HG03439 (cell line): Measurements from ENCODE around the gene CRHR2.
A peak's percentile ranks its signal among the peaks of the same experiment; 100 is the strongest.
"Not testable (repeated sequence)": the region's sequence is repeated elsewhere in the genome, so short reads cannot be mapped to it uniquely, and the experiment has no call there.

Source experiments
- ATAC-seq: cut with Tn5 transposase; IDR thresholded peaks from one replicate; pipeline ENCODE4 v1.9.1; 2021; ENCODE audit warnings: mild to moderate bottlenecking, moderate library complexity; ENCODE audit not compliant: unreplicated experiment

The CRHR2 gene

DNA sequence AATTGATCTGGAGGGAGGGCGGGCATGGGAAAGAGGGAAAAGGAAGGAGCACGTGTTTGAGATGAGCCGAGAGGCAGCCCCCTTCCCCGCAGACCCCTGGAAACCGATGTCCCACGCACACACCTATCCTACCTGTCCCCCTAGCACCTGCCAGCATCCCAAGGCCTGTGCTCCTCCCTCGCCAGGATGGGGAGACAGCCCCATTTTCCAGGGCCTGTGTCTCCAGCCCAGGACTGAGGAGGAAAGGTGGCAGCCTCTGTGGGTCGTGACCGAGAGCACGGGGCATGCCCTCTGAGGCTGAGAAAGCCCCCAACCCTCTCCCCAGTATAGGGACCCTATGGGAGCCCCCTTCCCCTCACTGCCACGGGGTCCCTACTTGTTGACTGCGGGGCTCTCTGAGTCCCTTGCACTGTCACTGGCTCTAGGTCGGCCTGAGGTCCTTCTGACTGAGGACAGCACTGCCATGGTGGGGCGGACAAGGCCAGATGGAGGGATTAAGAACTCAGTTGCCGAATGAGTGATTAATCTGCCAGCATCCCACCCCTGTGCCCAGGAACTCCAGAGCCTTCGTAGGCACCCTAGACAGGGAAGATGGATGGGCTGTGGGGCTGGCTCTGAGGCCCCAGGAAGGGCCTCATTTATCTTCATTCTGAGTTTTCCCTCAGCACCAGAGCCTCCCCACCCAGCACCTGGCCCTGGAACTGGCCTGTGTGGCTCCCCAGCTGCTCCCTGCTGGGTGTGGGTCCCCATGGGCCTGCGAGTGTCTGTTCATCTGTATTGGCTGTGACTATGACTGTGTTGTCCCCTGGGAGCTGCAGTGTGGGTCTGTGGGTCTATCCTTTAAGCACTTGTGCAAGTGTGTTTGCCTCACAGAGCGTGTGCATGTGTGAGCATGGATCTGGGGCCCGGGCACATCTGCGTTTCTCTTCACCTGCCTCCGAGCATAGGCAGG lies 26.0 kb downstream of the CRHR2 start:
- no peak for ATAC-seq

DNA sequence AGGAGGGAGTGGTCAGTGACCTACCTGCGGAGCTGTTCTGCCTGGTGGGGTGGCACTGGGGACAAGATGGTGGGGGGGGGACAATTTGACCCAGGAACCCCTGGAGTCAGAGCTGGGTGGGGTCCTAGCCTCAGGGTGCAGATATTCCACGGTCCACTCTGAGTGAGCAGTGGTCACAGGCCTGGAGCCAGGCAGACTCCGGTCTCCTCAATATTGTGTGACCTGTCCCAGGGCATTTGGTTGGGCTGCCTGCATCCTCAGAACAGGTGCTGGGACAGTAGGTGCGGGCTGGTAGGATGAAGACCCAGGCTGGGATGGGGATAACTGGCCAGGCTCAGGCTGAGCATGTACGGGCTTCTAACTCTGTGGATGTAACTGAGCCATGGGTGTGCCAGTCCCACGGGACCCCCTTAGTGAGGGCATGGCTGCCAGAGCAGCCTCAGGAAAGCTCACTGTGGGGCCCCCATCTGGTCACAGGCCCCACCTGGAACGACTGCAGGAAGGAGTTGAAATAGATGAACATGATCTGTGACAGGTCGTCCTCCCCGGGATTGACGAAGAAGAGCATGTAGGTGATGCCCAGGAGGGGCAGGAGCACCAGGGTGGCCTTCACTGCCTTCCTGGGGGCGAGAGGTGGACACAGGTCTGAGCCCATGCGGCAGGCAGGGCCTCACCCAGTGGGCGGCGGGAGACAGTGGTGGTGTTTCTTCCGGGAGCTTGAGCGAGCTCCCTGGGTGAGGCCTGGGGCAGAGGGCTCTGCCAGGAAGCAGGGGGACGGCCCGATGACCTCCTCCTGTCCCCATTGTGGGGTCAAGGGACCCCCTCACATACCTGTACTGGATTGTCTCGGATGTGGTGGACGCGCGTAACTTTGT lies 26.9 kb downstream of the CRHR2 start:
- ATAC-seq: no peak

DNA sequence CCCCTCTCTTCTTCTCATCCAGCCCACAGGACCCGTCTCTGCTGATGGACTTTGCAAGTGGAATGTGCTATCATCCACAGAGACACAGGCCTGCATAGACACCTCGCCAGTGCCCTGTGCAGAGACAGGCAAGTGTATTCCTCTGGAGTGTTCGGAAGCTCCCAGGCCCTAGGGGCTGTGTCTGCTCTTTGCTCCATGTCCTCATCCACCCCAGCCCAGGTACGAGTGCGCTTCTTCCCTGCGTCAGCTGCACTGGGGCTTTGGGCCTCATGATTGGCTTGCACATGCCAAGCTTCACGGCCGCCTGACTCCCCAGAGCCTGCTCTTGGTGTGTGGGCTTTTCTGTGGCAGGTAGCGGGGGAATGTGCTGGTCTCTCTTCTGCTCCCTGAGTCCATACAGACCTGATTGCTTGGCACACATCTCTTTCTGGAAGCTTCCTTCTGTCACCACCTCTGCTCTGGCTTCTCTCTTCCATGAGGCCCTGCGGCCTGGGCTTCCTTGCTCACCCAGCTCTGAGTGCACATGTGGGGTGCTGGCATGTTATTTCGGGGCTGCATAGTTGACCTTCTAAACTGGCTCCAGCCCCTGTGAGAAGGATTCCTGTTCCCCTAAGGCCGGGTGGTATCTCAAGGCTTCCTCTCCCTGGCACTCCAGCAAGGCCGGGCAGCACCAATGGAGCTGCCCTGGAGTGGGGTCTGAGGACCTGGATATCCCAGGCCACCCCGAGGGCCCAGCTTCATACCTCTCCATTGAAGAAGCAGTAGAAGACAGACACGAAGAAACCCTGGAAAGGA lies 27.8 kb downstream of the CRHR2 start:
- ATAC-seq: no peak

DNA sequence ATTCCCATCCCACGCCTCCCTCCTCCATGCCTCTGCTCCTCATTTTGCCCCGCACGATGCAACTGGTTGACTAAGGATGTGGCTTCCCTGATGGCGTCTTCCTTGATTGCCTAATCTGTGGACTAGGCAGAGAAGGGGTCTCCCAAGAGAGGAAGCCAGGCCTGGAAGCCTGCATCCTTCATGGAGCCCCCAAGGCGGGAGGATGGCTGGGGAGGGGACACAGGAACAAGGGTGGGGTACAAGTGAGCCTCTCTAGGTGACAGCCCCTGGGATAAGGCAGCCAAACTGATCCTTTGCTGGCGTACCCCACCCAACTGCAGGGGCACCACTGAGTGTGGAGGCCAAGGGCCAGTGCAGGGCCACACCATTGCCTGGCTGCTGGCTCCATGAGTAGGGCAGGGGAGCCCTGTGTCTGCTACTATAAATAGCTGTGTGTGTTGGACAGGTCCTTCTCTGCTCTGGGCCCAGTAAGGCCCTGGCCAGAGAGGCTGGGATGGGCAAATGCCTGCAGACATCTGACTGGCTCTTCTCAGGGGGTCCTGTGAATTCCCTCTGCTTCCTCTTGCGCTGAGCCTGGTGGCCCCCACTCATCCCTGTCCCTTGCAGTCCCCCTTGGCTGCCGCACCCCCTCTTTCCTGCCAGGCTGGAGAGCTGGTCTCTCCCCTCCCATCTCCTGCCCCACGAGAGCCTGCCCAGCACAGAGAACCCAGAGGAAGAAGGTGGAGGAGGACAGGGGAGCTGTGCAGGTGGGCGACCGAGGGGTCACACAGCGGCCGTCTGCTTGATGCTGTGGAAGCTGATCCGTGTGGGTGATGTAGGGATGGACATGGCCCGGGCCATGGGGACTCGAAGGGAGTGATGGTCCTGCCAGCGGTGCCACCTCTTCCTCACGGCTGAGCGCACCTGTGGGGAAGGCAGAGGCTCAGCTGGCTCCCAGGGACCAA lies 29.3 kb downstream of the CRHR2 start:
- ATAC-seq: no peak

DNA sequence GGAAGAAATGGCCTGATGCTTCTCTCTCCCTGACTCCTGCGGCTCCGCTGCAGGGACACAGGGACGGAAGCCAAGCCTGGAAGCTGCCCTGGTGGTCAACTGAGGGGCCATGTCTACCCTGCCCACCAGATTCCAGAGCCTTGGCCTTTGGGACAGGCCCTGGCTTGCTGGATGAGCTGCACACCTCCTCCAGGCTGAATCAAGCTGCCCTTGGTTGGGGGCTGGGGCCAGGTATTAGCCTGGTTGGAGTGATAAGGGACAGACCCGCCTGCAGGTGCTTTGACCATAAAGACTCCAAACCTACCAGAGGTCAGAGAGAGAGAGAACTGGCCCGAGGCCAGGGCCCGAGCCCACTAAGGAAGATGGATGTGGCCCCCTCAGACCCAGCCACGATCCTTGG lies 30.1 kb downstream of the CRHR2 start:
- no peak for ATAC-seq

DNA sequence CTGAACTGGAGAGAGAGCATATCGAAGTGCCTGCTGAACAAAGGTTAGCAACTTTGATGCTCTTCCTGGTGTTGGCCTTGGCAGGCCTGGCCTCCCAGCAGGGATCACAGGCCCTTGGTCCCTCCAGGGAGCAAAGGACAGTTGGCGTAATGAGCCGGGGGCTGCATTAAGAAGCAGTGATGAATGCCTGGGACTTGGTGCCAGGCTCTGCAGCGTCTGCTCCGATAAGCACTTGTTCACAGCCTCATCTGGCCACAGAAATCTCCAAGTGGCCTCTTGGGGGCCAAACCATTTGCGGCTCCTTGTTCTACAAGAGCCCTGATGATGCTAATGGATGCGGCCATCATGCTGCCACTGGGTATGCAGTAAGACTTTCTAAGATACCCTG lies 31.8 kb downstream of the CRHR2 start:
- ATAC-seq: no peak

DNA sequence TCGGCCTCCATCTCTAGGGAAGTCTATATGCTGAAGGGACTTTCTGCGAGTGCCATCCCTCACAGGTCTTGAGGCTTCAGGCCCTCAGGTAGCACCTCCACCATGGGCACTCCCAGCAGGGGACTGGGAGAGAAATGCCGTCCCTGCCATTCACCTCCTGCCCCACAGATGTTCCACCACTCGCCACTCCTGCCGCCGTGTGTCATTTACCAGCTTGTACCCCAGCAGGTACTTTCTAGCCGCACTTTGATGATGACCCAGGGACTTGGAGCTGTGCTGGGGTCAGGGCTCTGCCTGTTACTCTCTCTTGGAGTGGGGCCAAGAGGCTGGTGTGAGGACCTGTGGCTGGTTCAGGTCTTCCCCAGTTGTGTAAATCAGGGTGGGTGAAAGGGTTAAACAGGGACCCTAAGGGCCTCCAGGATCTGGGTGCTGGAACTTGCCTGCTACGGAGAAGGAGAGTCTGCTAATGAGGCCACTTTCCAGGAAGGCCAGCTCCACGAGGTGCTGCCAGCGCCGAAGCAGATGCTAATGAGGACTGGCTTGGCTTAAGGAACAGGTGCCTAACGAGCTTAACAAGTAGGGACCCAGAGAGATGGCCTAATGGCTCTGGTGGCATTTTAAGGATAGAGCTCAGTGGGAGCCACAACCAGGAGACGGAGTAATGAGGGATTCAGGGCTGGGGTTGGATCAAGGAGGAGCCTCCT lies 32.4 kb downstream of the CRHR2 start:
- no peak for ATAC-seq

DNA sequence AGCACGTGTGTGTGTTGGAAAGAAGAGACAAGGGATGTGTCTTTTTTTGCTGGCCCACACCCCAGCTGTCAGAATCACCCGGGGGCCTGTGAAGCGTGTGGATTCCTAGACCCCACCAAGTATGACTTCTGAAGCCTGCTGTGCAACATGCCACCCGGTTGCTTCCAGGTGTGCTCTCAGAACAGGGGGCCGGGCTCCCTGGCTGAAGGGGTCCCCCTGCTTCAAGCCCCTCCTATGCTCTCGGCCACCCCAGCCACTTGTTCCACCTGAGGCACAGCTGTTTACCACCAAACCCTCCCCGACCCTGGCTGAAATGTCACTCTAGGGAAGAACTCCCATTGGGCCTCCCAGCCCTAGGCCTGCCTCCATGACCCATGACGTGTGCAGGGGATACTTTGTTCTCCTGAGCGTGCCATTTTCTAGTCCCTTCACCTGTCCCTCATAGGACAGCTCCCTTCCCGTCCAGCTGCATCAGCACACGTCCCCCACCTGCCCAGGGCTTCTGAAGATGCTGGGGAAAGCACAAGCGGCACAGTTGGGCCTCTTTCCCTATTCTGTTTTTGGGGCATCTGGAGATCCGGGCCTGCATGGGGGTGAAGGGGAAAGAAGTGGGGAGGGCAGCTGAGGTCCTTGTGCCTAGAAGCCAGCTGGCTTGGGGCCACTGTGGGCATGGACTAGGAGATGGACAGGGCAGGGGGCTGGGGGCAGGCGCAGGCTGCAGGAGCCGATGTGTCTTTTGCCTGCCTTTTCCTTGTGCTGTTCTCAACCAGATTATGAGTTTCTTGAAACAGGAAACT lies 33.3 kb downstream of the CRHR2 start:
- ATAC-seq: no peak

DNA sequence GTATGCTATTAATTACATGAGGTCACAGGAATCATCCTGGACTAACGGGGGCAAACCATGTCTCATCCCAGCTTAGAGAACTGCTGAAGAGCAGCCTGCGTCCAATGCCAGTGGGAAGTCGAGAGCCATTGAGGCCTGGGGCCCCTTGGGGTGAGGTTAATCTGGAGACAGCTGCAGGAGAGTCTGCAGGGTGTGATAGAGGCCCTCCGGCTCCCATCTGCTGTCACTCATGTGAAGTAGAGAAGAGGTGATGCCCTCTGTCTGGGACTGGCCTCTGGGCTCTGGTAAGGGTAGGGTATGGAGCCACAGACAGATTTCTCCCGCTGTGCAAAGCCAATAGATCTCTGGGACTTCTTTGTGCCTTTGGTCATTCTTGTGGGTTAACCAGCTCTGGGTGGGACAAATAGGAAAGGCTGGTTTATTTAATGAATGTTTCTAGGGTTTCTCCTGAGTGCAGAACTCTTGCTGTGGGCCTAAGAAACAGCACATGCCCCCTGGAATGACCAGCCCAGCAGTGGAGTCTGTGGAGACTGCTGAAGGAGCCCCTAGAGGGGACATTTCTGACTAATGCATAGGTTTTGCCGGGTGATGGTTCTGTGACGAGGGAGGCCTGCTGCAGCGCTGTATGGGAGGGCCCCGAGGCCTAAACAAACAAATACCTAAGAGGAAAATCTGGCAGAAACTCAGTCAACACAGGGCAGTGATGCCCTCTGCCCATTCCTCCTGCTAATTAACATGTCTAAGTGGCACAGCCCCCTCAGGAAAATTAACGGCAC lies 34.5 kb downstream of the CRHR2 start:
- ATAC-seq: no peak

DNA sequence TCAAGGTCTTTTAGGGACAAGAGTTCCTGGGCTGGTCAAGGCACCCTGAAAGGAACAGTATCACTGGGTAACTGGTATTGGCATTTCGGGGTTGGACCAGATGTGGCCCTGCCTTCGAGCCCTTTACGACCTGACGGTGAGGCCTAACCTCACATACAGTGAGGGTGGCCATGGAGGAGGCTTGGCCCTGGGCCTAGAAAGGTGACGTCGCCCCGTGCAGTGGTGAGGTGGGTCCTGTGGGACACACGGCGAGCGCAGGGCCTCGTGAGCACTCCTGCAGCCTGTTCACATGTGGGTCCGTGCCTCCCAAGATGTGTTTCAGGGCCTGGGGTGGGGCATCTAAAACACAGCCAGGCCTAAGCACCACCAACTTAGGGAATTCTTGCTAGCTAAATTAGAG lies 36.1 kb downstream of the CRHR2 start:
- no peak for ATAC-seq

DNA sequence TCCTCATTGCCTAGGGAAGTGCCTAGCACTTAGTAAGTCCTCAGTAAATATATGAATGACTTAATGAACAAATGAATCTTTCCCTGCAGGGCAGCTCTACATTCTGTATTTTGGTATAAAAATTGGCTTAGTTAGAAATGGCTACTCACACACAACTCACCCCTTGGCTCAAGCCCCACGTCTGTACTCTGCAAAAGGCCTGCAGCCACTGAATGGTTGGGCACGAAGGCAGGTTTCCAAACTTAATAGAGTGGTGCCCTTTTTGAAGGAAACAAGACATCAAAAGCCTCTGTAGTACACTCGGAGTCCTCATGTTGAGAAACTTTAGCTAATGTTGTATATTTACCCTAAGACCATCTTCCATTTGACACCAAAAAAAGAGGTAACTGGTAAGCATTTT lies 36.6 kb downstream of the CRHR2 start:
- ATAC-seq: no peak

DNA sequence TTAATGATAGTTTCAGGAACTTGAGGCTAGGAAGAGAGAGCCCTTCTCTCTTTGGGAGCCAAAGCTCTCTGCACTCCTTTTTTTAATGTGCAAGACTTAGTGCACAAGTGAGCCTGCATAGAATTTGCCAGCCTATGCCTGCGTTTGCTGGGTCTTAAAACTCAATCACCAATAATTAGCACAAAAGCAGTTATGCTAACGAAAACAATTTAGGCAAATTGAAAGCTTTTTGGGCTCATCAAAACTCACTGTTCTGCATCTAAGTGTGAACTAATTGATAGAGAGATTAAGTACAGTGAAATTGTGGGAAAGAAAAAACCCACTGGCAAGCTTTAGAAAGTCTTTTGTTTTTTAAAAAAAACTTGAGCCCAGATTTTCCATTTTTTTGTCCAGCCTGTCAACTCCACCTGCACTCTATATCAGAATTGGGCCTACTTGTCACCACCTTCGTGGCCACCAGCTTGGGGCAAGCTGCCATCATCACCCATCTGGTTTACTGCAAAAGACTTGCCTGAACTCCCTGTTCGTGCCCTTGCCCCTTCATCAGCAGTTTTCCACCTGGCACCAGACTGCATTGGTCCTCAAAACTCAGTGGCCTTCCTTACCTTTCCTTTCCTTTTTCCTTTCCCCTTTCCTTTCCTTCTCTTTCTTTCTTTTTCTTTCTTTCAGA lies 37.8 kb downstream of the CRHR2 start:
- no peak for ATAC-seq

DNA sequence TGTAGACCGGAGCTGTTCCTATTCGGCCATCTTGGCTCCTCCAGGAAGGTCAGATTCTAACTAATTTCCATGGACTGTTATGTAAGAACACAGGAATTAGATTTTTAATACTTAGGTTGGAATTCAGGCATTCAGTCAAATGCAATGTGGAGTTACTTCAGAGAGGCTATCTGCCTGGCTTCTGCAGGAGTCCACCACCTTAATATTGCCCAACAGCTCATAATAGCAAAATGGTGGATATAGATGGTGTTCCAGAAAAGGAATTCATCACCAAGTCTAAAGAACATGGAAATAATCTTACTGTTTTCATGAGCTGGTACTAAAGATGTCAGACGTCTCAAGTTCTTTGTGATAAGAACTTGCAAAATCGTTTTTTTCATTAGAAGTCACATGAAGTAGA lies 39.5 kb downstream of the CRHR2 start:
- ATAC-seq: no peak

DNA sequence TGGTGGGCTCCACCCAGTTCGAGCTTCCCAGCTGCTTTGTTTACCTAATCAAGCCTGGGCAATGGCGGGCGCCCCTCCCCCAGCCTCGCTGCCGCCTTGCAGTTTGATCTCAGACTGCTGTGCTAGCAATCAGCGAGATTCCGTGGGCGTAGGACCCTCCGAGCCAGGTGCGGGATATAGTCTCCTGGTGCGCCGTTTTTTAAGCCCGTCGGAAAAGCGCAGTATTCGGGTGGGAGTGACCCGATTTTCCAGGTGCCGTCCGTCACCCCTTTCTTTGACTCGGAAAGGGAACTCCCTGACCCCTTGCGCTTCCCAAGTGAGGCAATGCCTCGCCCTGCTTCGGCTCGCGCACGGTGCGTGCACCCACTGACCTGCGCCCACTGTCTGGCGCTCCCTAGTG lies 39.9 kb downstream of the CRHR2 start:
- ATAC-seq: not testable (repeated sequence)

DNA sequence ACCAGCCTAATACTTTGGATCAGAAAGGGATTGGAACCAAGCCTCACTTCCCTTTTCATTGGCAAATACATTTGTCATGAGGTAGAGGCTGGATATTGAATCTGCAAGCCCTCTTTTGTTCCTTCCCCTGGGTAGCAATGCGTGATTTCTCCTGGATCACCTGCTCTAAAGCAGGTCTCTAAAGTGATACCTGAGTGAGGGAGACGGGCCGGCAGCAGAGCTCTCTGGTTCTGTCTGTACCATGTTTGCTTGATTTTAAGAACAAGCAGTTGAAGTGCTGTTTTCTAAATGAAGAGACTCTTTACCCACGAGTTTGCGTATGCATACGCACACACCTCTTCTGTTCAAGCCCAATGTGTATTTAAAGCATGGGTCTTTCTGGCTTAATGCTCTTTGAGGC lies 46.5 kb downstream of the CRHR2 start:
- ATAC-seq: no peak

DNA sequence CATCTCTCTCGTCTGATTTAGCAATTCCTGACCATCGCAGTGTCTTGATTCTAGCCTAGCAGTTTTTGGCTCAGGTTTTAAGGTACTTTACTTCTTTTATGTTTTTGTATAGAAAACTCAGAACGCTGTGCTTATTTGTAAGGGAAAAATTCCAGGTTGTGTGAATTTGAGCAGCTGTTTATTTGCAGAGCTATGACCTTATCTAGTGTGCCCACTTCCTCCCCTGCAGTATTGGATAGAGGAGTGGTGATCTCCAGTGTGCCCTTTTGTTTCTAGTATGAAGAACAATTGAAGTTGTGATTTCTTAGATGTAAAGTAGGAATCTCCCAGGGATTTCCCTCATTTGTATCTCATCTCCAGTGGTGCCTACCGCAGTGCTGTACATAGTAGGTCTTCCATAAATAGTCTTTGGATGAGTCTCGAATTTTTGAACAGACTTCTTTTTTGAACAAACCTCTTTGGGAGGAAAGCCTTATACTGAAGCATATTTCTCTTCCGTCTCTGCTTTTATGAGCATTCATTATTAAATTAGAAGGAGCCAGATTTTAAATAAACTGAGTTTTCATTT lies 47.5 kb downstream of the CRHR2 start:
- no peak for ATAC-seq

DNA sequence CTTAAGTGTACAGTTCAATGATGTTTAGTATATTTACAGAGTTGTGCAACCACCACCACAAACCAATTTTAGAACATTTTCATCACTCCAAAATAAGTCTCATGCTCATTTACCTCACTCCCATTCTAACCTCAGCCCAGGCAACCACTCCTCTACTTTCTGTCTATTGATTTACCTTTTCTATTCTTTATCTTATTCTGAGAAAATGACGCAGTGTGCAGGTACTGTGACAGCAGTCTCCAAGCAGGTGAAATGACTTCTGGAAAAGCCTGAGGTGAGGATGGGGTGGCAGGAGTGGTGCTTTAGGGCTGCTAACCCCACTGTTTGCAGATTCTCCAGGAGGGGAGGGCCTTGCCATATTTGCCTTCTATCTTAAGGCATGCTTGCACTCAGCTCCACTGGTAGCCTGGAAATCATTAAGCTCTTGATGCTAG lies 48.0 kb downstream of the CRHR2 start:
- ATAC-seq: peak; percentile 52
